Mononuclear cell (primary cell): ENCODE data around the gene GALNT9. TPM values are rescaled to one million over a fixed set of nuclear protein-coding genes. Genes with fewer than 3 reads are reported as not detected.

Experiments
- H3K27me3 ChIP-seq: 2 replicates; pipeline ENCODE4 v1.6.0; 2011; ENCODE audit warnings: low read length, control low read depth; ENCODE audit not compliant: insufficient read depth
- H3K4me1 ChIP-seq: 2 replicates; pipeline ENCODE4 v1.5.1; 2011; ENCODE audit warnings: mild to moderate bottlenecking, low read length, control low read depth; ENCODE audit not compliant: insufficient read depth
- H3K4me3 ChIP-seq: 2 replicates; pipeline ENCODE4 v1.5.1; 2011; ENCODE audit warnings: mild to moderate bottlenecking, low read length, moderate library complexity
- H3K9me3 ChIP-seq: 2 replicates; pipeline ENCODE4 v1.5.1; 2011; ENCODE audit warnings: low read depth, mild to moderate bottlenecking, control low read depth, low read length
- total RNA-seq: library from RNA; depleted of rRNA; stranded (reverse); fragments of >200 nt; gene quantifications from one replicate; pipeline ENCODE4 v1.2.3, GENCODE V29; 2012

GALNT9 gene
- total RNA-seq, 1 donor, result 0.63 TPM

- Histone ChIP-seq H3K9me3 (no peaks in the 10 kb centered on the region), H3K4me3 (no peak overlapping the region), H3K4me1 (no peaks in the 10 kb centered on the region), H3K27me3 (no peaks in the 10 kb centered on the region)
Observed at GRCh38 chr12:132291402-132292175, 37.8 kb downstream of the GALNT9 start.

- Histone ChIP-seq H3K4me1 (no peaks in the 10 kb centered on the region), H3K4me3 (no peak overlapping the region), H3K9me3 (no peaks in the 10 kb centered on the region), H3K27me3 (peaks cover 4% of the 10 kb centered on the region)
Observed at GRCh38 chr12:132290203-132290540, 39.2 kb downstream of the GALNT9 start.

DNA sequence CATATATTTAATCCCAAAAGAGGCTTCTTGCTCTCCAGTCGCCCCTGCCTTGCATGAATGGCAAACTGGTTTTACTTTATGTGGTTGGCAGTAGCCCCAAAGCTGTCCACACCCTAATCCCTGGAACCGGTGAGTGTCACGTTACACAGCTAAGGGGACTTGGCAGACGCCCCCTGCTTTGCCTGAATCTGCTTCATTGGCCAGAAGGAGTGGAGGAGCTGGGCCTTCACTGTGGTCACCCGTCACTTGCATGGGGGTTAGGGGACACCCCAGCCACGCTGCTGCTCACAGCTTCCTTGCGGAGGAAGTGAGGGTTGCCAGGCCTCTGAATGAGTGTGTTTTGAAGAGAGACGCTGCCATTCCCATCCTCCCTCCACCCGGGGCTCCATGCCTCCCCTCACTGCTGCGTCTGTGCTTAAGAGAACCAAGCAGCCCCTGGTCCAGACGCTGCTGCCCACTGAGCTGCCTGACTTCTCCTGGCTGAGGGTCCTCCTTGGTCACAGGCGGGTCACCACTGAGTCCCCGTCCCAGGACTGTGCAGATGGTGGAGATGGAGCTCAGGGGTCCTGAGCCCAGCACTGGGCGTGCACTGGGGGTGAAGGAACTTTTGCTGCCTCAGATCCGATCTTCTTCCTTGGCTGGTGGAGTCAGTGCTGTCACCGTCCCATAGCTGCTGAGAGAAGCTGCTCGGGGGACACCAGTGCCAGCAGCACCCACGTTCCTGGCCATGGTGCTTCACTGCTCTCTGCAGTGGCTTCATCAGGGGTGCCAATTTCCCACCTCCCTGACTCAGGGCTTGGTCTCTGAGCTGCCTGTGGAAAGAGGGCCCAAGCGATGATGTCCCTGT lies 39.8 kb downstream of the GALNT9 start:
- H3K9me3 ChIP-seq, result no peaks in the 10 kb centered on the region
- H3K4me3 ChIP-seq, result no peak overlapping the region
- H3K27me3 ChIP-seq, result peaks cover 4% of the 10 kb centered on the region
- H3K4me1 ChIP-seq, result no peaks in the 10 kb centered on the region

DNA sequence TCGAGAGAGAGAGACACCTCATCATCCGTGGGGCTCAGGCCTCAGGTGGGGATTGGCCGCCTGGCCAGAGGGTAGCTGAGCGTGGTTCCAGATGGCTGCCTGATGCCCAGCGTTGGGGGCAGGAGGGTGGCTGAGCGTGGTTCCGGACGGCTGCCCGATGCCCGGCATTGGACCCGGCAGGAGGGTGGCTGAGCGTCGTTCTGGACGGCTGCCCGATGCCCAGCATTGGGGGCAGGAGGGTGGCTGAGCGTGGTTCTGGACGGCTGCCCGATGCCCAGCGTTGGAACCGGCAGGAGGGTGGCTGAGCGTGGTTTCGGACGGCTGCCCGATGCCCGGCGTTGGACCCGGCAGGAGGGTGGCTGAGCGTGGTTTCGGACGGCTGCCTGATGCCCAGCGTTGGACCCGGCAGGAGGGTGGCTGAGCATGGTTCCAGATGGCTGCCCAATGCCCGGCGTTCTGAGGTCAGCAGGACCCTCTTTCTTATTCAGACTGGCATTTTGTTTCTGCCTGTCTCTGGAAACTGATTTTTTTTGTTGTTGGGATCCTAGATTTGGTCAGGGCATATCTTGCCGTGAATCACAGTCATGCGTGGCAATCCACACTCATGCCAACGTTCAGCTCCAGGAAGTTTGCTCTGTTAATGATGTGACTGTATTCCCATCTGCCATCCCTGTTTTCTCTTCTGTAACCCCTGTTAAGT lies 40.7 kb downstream of the GALNT9 start:
- Histone ChIP-seq H3K27me3 (peaks cover 4% of the 10 kb centered on the region), H3K9me3 (no peaks in the 10 kb centered on the region), H3K4me1 (no peaks in the 10 kb centered on the region)

GRCh38 chr12:132287391-132288238 lies 41.8 kb downstream of the GALNT9 start:
- H3K4me3 ChIP-seq, result no peak overlapping the region

More for the DNA sequence above, 40.7 kb downstream of the GALNT9 start:
- no peak overlapping the region for H3K4me3 ChIP-seq

DNA sequence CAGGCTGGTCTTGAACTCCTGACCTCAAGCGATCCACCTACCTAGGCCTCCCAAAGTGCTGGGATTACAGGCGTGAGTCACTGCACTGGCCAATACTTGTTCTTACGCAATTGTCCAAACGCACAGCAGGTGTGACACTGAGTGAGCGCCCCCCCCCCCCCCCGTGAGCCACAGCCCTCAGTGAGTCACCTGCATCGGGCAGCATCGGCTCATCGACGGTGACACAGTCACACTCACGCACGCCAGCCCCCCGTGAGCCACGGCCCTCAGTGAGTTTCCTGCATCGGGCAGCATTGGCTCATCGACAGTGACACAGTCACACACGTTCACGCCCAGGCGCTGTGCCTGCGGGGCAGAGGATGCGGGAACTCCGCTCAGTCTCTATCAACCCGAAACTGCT lies 42.5 kb downstream of the GALNT9 start:
- H3K4me3 ChIP-seq, result no peak overlapping the region
- H3K4me1 ChIP-seq, result no peaks in the 10 kb centered on the region
- peaks cover 4% of the 10 kb centered on the region for H3K27me3 ChIP-seq
- H3K9me3 ChIP-seq, result no peaks in the 10 kb centered on the region

More at GRCh38 chr12:132287391-132288238, 41.8 kb downstream of the GALNT9 start:
- H3K9me3 ChIP-seq, result no peaks in the 10 kb centered on the region
- no peaks in the 10 kb centered on the region for H3K4me1 ChIP-seq
- H3K27me3 ChIP-seq, result peaks cover 4% of the 10 kb centered on the region

- no peaks in the 10 kb centered on the region for H3K4me1 ChIP-seq
- no peaks in the 10 kb centered on the region for H3K9me3 ChIP-seq
- peaks cover 4% of the 10 kb centered on the region for H3K27me3 ChIP-seq
- H3K4me3 ChIP-seq, result no peak overlapping the region
Observed at GRCh38 chr12:132285991-132286681, 43.3 kb downstream of the GALNT9 start.

GRCh38 chr12:132284827-132285741 lies 44.3 kb downstream of the GALNT9 start:
- Histone ChIP-seq H3K9me3 (no peaks in the 10 kb centered on the region), H3K4me3 (no peak overlapping the region), H3K4me1 (no peaks in the 10 kb centered on the region), H3K27me3 (peaks cover 4% of the 10 kb centered on the region)

- Histone ChIP-seq H3K27me3 (peaks cover 4% of the 10 kb centered on the region), H3K9me3 (no peaks in the 10 kb centered on the region), H3K4me3 (no peak overlapping the region), H3K4me1 (no peaks in the 10 kb centered on the region)
Observed at GRCh38 chr12:132284071-132284826, 45.1 kb downstream of the GALNT9 start.

GRCh38 chr12:132282950-132283771 lies 46.2 kb downstream of the GALNT9 start:
- peaks cover 4% of the 10 kb centered on the region for H3K27me3 ChIP-seq
- H3K9me3 ChIP-seq, result no peaks in the 10 kb centered on the region
- no peak overlapping the region for H3K4me3 ChIP-seq

GRCh38 chr12:132282031-132282949 lies 47.1 kb downstream of the GALNT9 start:
- Histone ChIP-seq H3K27me3 (peaks cover 4% of the 10 kb centered on the region), H3K4me1 (no peaks in the 10 kb centered on the region), H3K9me3 (no peaks in the 10 kb centered on the region), H3K4me3 (no peak overlapping the region)

More at GRCh38 chr12:132282950-132283771, 46.2 kb downstream of the GALNT9 start:
- no peaks in the 10 kb centered on the region for H3K4me1 ChIP-seq
